NB4 (cell line): ENCODE measurements around the gene NUMBL.

Source experiments
- CTCF ChIP-seq: IDR thresholded peaks from one replicate; pipeline ENCODE4 v1.5.1; 2012; ENCODE audit warnings: low read depth, low read length
- POLR2A ChIP-seq: IDR thresholded peaks from 2 replicates; pipeline ENCODE4 v1.6.1; 2011; ENCODE audit warnings: mild to moderate bottlenecking; ENCODE audit not compliant: insufficient read length; ENCODE audit errors: extremely low read depth

- TF ChIP-seq CTCF (no peak), POLR2A (no peak)
Measured at GRCh38 chr19:40736661-40737060, 46.2 kb upstream of the NUMBL start.
